K562 (cell line): ENCODE data around the gene EFS. TPM values are rescaled to one million over a fixed set of nuclear protein-coding genes. Genes with fewer than 3 reads are reported as not detected.

Source experiments
- ATAC-seq: fragments of 200-7000 bp; cut with Tn5 transposase; 3 replicates; pipeline ENCODE4 v1.9.1; 2020; ENCODE audit warnings: moderate library complexity
- BruUV-seq: library from RNA; stranded (reverse); fragments of 400-500 nt; replicated peaks from 2 replicates; lab custom pipeline; 2021; lab: Mats Ljungman, UMichigan
- CTCF ChIA-PET: fragments of 300-600 bp; formaldehyde crosslinking; extraction: SDS; loops from one replicate; lab custom pipeline; 2021; ENCODE audit warnings: low intra/inter-chr PET ratio; lab: Yijun Ruan, JAX
- POLR2A ChIA-PET: fragments of 300-600, 350-650 bp; sonication (Branson Sonifier 250); formaldehyde crosslinking; extraction: SDS; loops from one replicate; lab custom pipeline; 2021; ENCODE audit warnings: antibody characterized with exemption, inconsistent platforms; lab: Yijun Ruan, JAX
- DNase-seq, 4 experiments: peaks; one replicate each; pipeline versions ENCODE4 v3.0.0 to v3.0.0-alpha.2; 2011 to 2018; ENCODE audit warnings: low spot score in 3 of 4, mixed read lengths in 3 of 4; ENCODE audit errors: extremely low read depth in 1 of 4
- FAIRE-seq: peaks from 2 replicates; lab custom pipeline; 2011; peaks lifted over from hg19 to GRCh38; lab: Jason Lieb, UNC
- H2AFZ ChIP-seq: 2 replicates; pipeline ENCODE4 v1.6.0; 2011; ENCODE audit warnings: low read depth, low read length, control low read depth, inconsistent platforms
- H3K27ac ChIP-seq: fragments of 200-600 bp; 3 replicates; pipeline ENCODE4 v1.8.0; 2011; ENCODE audit warnings: low read depth, mild to moderate bottlenecking, control low read depth, inconsistent platforms, low read length, moderate library complexity, mixed read lengths; ENCODE audit errors: extremely low read depth
- H3K27me3 ChIP-seq, 2 experiments: fragments of 300-600 bp in 1 of 2; 2 replicates in 1 of 2; 3 replicates in 1 of 2; pipeline versions ENCODE4 v1.6.0 to v1.8.0; 2011; ENCODE audit warnings: inconsistent platforms in 2 of 2, low read length in 2 of 2, mild to moderate bottlenecking in 1 of 2, mixed read lengths in 1 of 2, moderate library complexity in 1 of 2; ENCODE audit not compliant: control insufficient read depth in 2 of 2, insufficient read depth in 2 of 2
- H3K36me3 ChIP-seq: fragments of 300-600 bp; 3 replicates; pipeline ENCODE4 v1.8.0; 2011; ENCODE audit warnings: mild to moderate bottlenecking, low read length, inconsistent platforms; ENCODE audit not compliant: control insufficient read depth, insufficient read depth
- H3K4me1 ChIP-seq, 2 experiments: fragments of 200-600 bp in 1 of 2; replicated peaks in 1 of 2; 2 replicates in 1 of 2; 3 replicates in 1 of 2; pipeline versions ENCODE4 v1.5.1 to v1.8.0; 2011; ENCODE audit warnings: inconsistent platforms in 2 of 2, low read length in 2 of 2, mild to moderate bottlenecking in 1 of 2, mixed read lengths in 1 of 2, moderate library complexity in 1 of 2; ENCODE audit not compliant: control insufficient read depth in 2 of 2, insufficient read depth in 2 of 2
- H3K4me2 ChIP-seq: 2 replicates; pipeline ENCODE4 v1.6.1; 2011; ENCODE audit warnings: low read length, control low read depth, inconsistent platforms, mixed read lengths; ENCODE audit not compliant: insufficient read depth
- H3K4me3 ChIP-seq: fragments of 200-600 bp; sonication (generic), shearing (Covaris generic); 2 replicates; pipeline ENCODE4 v1.5.1; 2016; ENCODE audit warnings: control low read depth, inconsistent platforms
- H3K79me2 ChIP-seq: fragments of 200-600 bp; 3 replicates; pipeline ENCODE4 v1.8.0; 2011; ENCODE audit warnings: low read length, inconsistent platforms; ENCODE audit not compliant: control insufficient read depth, insufficient read depth
- H3K9ac ChIP-seq, 2 experiments: 2 replicates each; pipeline versions ENCODE4 v1.6.0 to v1.6.1; 2011; ENCODE audit warnings: low read depth in 2 of 2, low read length in 2 of 2, control low read depth in 1 of 2, inconsistent platforms in 1 of 2, mild to moderate bottlenecking in 1 of 2, mixed read lengths in 1 of 2; ENCODE audit not compliant: insufficient read depth in 1 of 2
- H3K9me1 ChIP-seq: one replicate; pipeline ENCODE4 v1.6.0; 2011; ENCODE audit warnings: inconsistent platforms, mild to moderate bottlenecking, low read length, moderate library complexity; ENCODE audit not compliant: control insufficient read depth, insufficient read depth
- H3K9me3 ChIP-seq: replicated peaks from 2 replicates; pipeline ENCODE4 v1.5.1; 2011; ENCODE audit warnings: low read depth, low read length, inconsistent platforms; ENCODE audit not compliant: control insufficient read depth, insufficient read depth
- H4K20me1 ChIP-seq: replicated peaks from 2 replicates; pipeline ENCODE4 v1.6.1; 2011; ENCODE audit warnings: low read length, inconsistent platforms, mixed read lengths; ENCODE audit not compliant: control insufficient read depth, insufficient read depth
- BRCA1 ChIP-seq, 2 experiments: fragments of 450-650 bp in 1 of 2; sonication (generic) in 1 of 2; formaldehyde crosslinking in 1 of 2; IDR thresholded peaks; 2 replicates each; pipeline versions ENCODE4 v1.5.0 to v1.6.1; 2017 to 2020; ENCODE audit warnings: mild to moderate bottlenecking in 1 of 2, missing genetic modification reagents in 1 of 2
- DLX4 ChIP-seq: fragments of 250-450 bp; sonication (Bioruptor Pico); IDR thresholded peaks from 2 replicates; pipeline ENCODE4 v1.6.1; 2021; ENCODE audit warnings: mild to moderate bottlenecking
- FUS ChIP-seq: fragments of 200-400 bp; formaldehyde crosslinking; optimal IDR thresholded peaks from 2 replicates; pipeline ENCODE3; 2017; ENCODE audit warnings: low read depth, low read length
- GABPA ChIP-seq: fragments of 200-800 bp; sonication (Bioruptor generic); conservative IDR thresholded peaks from 2 replicates; pipeline ENCODE4 v1.6.1; 2016; ENCODE audit warnings: low read depth, missing genetic modification characterization, missing compliant biosample characterization
- HDAC8 ChIP-seq: fragments of 450-650 bp; IDR thresholded peaks from 2 replicates; pipeline ENCODE4 v1.6.1; 2016; ENCODE audit warnings: mild to moderate bottlenecking, missing genetic modification characterization, moderate library complexity, missing compliant biosample characterization
- MLLT1 ChIP-seq, 2 experiments: fragments of 450-650 bp; IDR thresholded peaks; 2 replicates each; pipeline ENCODE4 v1.6.1; 2016
- PREB ChIP-seq: sonication (generic); formaldehyde crosslinking; IDR thresholded peaks from 2 replicates; pipeline ENCODE4 v1.8.1; 2023; ENCODE audit warnings: mild to moderate bottlenecking, missing genetic modification reagents
- SOX6 ChIP-seq: fragments of 450-650 bp; IDR thresholded peaks from 2 replicates; pipeline ENCODE4 v1.6.1; 2014; ENCODE audit warnings: mild to moderate bottlenecking
- SP2 ChIP-seq: IDR thresholded peaks from 2 replicates; pipeline ENCODE4 v1.6.1; 2011; ENCODE audit warnings: mild to moderate bottlenecking, low read depth, low read length, moderate library complexity; ENCODE audit not compliant: poor library complexity, severe bottlenecking; ENCODE audit errors: extremely low read depth
- TARDBP ChIP-seq: fragments of 450-650 bp; IDR thresholded peaks from 2 replicates; pipeline ENCODE4 v1.6.1; 2016
- TBP ChIP-seq: optimal IDR thresholded peaks from 2 replicates; pipeline ENCODE3; 2011; ENCODE audit warnings: low read depth, low read length, improper control_type of control experiment
- TFAM ChIP-seq: fragments of 250-450 bp; sonication (Bioruptor Pico); conservative IDR thresholded peaks from 2 replicates; pipeline ENCODE4 v1.5.0; 2021; ENCODE audit warnings: mild to moderate bottlenecking, moderate library complexity
- ZFP36 ChIP-seq: fragments of 150-350 bp; IDR thresholded peaks from 2 replicates; pipeline ENCODE4 v1.6.1; 2018; ENCODE audit warnings: low read length, low read depth; ENCODE audit not compliant: partially characterized antibody
- ZNF197 ChIP-seq: fragments of 200-800 bp; sonication (Bioruptor generic); IDR thresholded peaks from 2 replicates; pipeline ENCODE4 v1.6.1; 2016; ENCODE audit warnings: low read depth, missing genetic modification characterization, missing compliant biosample characterization
- ZNF212 ChIP-seq: fragments of 450-650 bp; formaldehyde crosslinking; IDR thresholded peaks from 2 replicates; pipeline ENCODE4 v1.4.0; 2020; ENCODE audit warnings: mild to moderate bottlenecking
- ZNF398 ChIP-seq: fragments of 250-450 bp; sonication (Bioruptor Pico); IDR thresholded peaks from 2 replicates; pipeline ENCODE4 v1.8.0; 2021; ENCODE audit warnings: moderate library complexity, mild to moderate bottlenecking, inconsistent platforms
- ZNF449 ChIP-seq: fragments of 250-450 bp; sonication (Bioruptor Pico); IDR thresholded peaks from 2 replicates; pipeline ENCODE4 v1.8.0; 2022; ENCODE audit warnings: moderate library complexity, mild to moderate bottlenecking, inconsistent platforms
- WGBS: fragments of 100-300 bp; shearing (Covaris generic); methylation state at CpG from one replicate; pipeline ENCODE4 v1.1.6; 2016; ENCODE audit warnings: low coverage, mixed read lengths; ENCODE audit not compliant: insufficient coverage; ENCODE audit errors: missing lambda C conversion rate; 5-methylcytosine and 5-hydroxymethylcytosine counted together
- in situ Hi-C: fragments of 300-500 bp; cut with MboI; formaldehyde crosslinking; loops from 4 replicates; pipeline ENCODE4 v1.15.0; 2018; ENCODE audit warnings: inconsistent platforms, mixed read lengths
- intact Hi-C: fragments of 100-400 bp; cut with micrococcal nuclease; formaldehyde crosslinking; loops from 2 replicates; pipeline ENCODE4 v1.14.2; 2022
- polyA plus RNA-seq, 8 experiments: library from polyadenylated mRNA; depleted of rRNA in 4 of 8; stranded (reverse) in 5 of 8; unstranded in 3 of 8; fragments of >200 nt; fragmentation: Nextera tagmentation in 2 of 8; fragmentation: Illumina TruSeq in 1 of 8; extraction: Ambion mirVana in 2 of 8; extraction: Trizol in 1 of 8; gene quantifications; 2 replicates each; pipeline versions ENCODE4 v1.2.1 to v1.2.3, GENCODE V29; 2011 to 2014; ENCODE audit warnings: inconsistent platforms in 1 of 8, missing spikeins in 1 of 8
- total RNA-seq, 7 experiments: library from RNA; depleted of rRNA in 6 of 7; stranded (reverse); fragments of >200 nt in 6 of 7; fragmentation: Illumina TruSeq in 2 of 7; extraction: Trizol in 2 of 7; gene quantifications; 2 replicates each; pipeline versions ENCODE4 v1.2.1 to v1.2.3, GENCODE V29; 2011 to 2021; ENCODE audit warnings: low replicate concordance in 1 of 7

The EFS gene
- total and polyA plus RNA-seq, 9 of the 15 experiments (the other 6 are each of a cell fraction or from before 2014, with no cell fraction given), result 0.01 to 0.03 TPM; not detected in 7

GRCh38 chr14:23356662-23357061 lies 8.3 kb downstream of the EFS start:
- no peak overlapping the region for H3K4me2 ChIP-seq
- no peaks in the 10 kb centered on the region for H3K9me1 ChIP-seq
- FAIRE-seq (no peak), ATAC-seq (no peak), DNase-seq (no peak)
- H3K4me3 ChIP-seq, result no peak overlapping the region
- no peak overlapping the region for H2AFZ ChIP-seq
- no peaks in the 10 kb centered on the region for H3K79me2 ChIP-seq
- 3% methylated on average over 4 of the region's 4 CpGs for WGBS
- H3K27ac ChIP-seq, result no peak overlapping the region
- no peaks in the 10 kb centered on the region for H3K9me3 ChIP-seq
- no peak overlapping the region for H3K9ac ChIP-seq
- intact Hi-C loops, result no loop called here
- POLR2A ChIA-PET, result no interaction called here
- peaks cover 0 to 16% of the 10 kb centered on the region in 2 experiments; a peak in 3 of 5 replicates for H3K4me1 ChIP-seq
- CTCF ChIA-PET, result no interaction called here
- peaks cover 14 to 57% of the 10 kb centered on the region in 2 experiments for H3K27me3 ChIP-seq
- H4K20me1 ChIP-seq, result no peaks in the 10 kb centered on the region; the same call in 1 of the 2 replicates
- in situ Hi-C loops, result no loop called here
- BruUV-seq, result no TSS peak
- H3K36me3 ChIP-seq, result no peaks in the 10 kb centered on the region
- no peak for TF ChIP-seq ZFP36
- no peak for TF ChIP-seq GABPA
- TF ChIP-seq ZNF197 (CRISPR knock-in tag), result no peak
- TF ChIP-seq ZNF212, result no peak
- TF ChIP-seq TBP, result no peak
- TF ChIP-seq MLLT1 (IDR thresholded peaks at IDR 0.05), result no peak
- no peak for TF ChIP-seq ZNF449 (CRISPR knock-in tag)
- no peak for TF ChIP-seq SOX6
- no peak for TF ChIP-seq TFAM (CRISPR knock-in tag)
- TF ChIP-seq FUS, result no peak
- TF ChIP-seq PREB (CRISPR knock-in tag), result no peak
- no peak for TF ChIP-seq HDAC8 (tag)
- TF ChIP-seq BRCA1 (IDR thresholded peaks at IDR 0.05), result no peak
- no peak for TF ChIP-seq BRCA1 (CRISPR knock-in tag; IDR thresholded peaks at IDR 0.05)
- TF ChIP-seq DLX4 (CRISPR knock-in tag), result no peak
- no peak for TF ChIP-seq ZNF398 (CRISPR knock-in tag)
- TF ChIP-seq SP2, result no peak
- TF ChIP-seq TARDBP, result no peak
